Ammon's horn (tissue), 1 donor: ENCODE data around the gene NKD1.

ENCODE experiments used
- DNase-seq: peaks from one replicate; pipeline ENCODE4 v3.0.0-alpha.2; 2016; ENCODE audit warnings: low spot score

Gene NKD1

GRCh38 chr16:50558913-50559312 is 10.7 kb downstream of the NKD1 start:
- no peak for DNase-seq

GRCh38 chr16:50559342-50559741 is 11.1 kb downstream of the NKD1 start:
- DNase-seq = no peak

- peak; percentile 61 for DNase-seq
Observed at GRCh38 chr16:50559804-50560514, 11.8 kb downstream of the NKD1 start.

- no peak for DNase-seq
Observed at GRCh38 chr16:50560903-50561863, 13.0 kb downstream of the NKD1 start.

GRCh38 chr16:50562657-50563056 is 14.5 kb downstream of the NKD1 start:
- no peak for DNase-seq

GRCh38 chr16:50563989-50564388 is 15.8 kb downstream of the NKD1 start:
- no peak for DNase-seq

- no peak for DNase-seq
Observed at GRCh38 chr16:50565428-50565827, 17.2 kb downstream of the NKD1 start.

- no peak for DNase-seq
Observed at GRCh38 chr16:50566014-50566962, 18.1 kb downstream of the NKD1 start.

- no peak for DNase-seq
Observed at GRCh38 chr16:50567651-50568050, 19.5 kb downstream of the NKD1 start.

GRCh38 chr16:50568187-50568815 is 20.1 kb downstream of the NKD1 start:
- no peak for DNase-seq

GRCh38 chr16:50570354-50570753 is 22.2 kb downstream of the NKD1 start:
- DNase-seq = no peak

- DNase-seq = no peak
Observed at GRCh38 chr16:50570808-50571598, 22.8 kb downstream of the NKD1 start.

- no peak for DNase-seq
Observed at GRCh38 chr16:50571786-50572185, 23.6 kb downstream of the NKD1 start.

GRCh38 chr16:50572700-50573099 is 24.5 kb downstream of the NKD1 start:
- DNase-seq = no peak

- no peak for DNase-seq
Observed at GRCh38 chr16:50573279-50573678, 25.1 kb downstream of the NKD1 start.

- peak; percentile 53 for DNase-seq
Observed at GRCh38 chr16:50573947-50574744, 25.9 kb downstream of the NKD1 start.

- no peak for DNase-seq
Observed at GRCh38 chr16:50574745-50575136, 26.5 kb downstream of the NKD1 start.

GRCh38 chr16:50575743-50576142 is 27.5 kb downstream of the NKD1 start:
- no peak for DNase-seq

GRCh38 chr16:50576403-50577113 is 28.4 kb downstream of the NKD1 start:
- DNase-seq = no peak
